HG03439 (cell line): ENCODE measurements around the gene SLC25A42.
"Not testable (repeated sequence)": the region's sequence is repeated elsewhere in the genome, so short reads cannot be mapped to it uniquely, and the experiment has no call there.

ENCODE experiments used
- ATAC-seq: cut with Tn5 transposase; IDR thresholded peaks from one replicate; pipeline ENCODE4 v1.9.1; 2021; ENCODE audit warnings: mild to moderate bottlenecking, moderate library complexity; ENCODE audit not compliant: unreplicated experiment

SLC25A42 gene

GRCh38 chr19:19134687-19135158 is 70.9 kb downstream of the SLC25A42 start:
- no peak for ATAC-seq

- not testable (repeated sequence) for ATAC-seq
These were observed 71.9 kb downstream of the SLC25A42 start for GRCh38 chr19:19135713-19136112.

GRCh38 chr19:19137556-19138108 is 73.8 kb downstream of the SLC25A42 start:
- no peak for ATAC-seq

- ATAC-seq = peak; percentile 94
These were observed 74.6 kb downstream of the SLC25A42 start, which contains the start of gene TMEM161A for GRCh38 chr19:19138109-19138981. Gene TMEM161A, minus strand, starts transcription at chr19:19138478. Its CDS starts 50 bp downstream, at chr19:19138428.

GRCh38 chr19:19139876-19140229 is 76.1 kb downstream of the SLC25A42 start:
- ATAC-seq = no peak

- ATAC-seq = no peak
These were observed 76.7 kb downstream of the SLC25A42 start for GRCh38 chr19:19140476-19140875.

- no peak for ATAC-seq
These were observed 78.6 kb downstream of the SLC25A42 start for GRCh38 chr19:19142347-19142746.

- no peak for ATAC-seq
These were observed 81.5 kb downstream of the SLC25A42 start for GRCh38 chr19:19145281-19145680.

GRCh38 chr19:19145684-19146608 is 82.2 kb downstream of the SLC25A42 start:
- ATAC-seq = no peak

GRCh38 chr19:19146865-19147264 is 83.1 kb downstream of the SLC25A42 start:
- no peak for ATAC-seq

GRCh38 chr19:19147344-19147743 is 83.5 kb downstream of the SLC25A42 start:
- ATAC-seq = no peak

GRCh38 chr19:19148504-19148903 is 84.7 kb downstream of the SLC25A42 start:
- ATAC-seq = not testable (repeated sequence)

- ATAC-seq = no peak
These were observed 85.6 kb downstream of the SLC25A42 start for GRCh38 chr19:19149435-19149834.

GRCh38 chr19:19151418-19151817 is 87.6 kb downstream of the SLC25A42 start:
- no peak for ATAC-seq

- no peak for ATAC-seq
These were observed 89.0 kb downstream of the SLC25A42 start for GRCh38 chr19:19152668-19153384.

GRCh38 chr19:19154768-19155494 is 91.1 kb downstream of the SLC25A42 start:
- ATAC-seq = no peak

- peak; percentile 71 for ATAC-seq
These were observed 91.9 kb downstream of the SLC25A42 start for GRCh38 chr19:19155495-19156219.

GRCh38 chr19:19157808-19158207 is 94.0 kb downstream of the SLC25A42 start:
- no peak for ATAC-seq

- no peak for ATAC-seq
These were observed 95.7 kb downstream of the SLC25A42 start for GRCh38 chr19:19159534-19159933.
